Activated CD4-positive, alpha-beta T cell treated with anti-CD3 and anti-CD28 coated beads, Interleukin-2, amount 50 U/mL, for 48 hours (primary cell): ENCODE measurements around the gene RBFOX1.

Experiments
- DNase-seq, 2 experiments: peaks; one replicate each; pipeline ENCODE4 v3.0.0-alpha.2; 2020

Gene RBFOX1

GRCh38 chr16:7545251-7545650 is 212.6 kb downstream of the RBFOX1 start:
- no peak for DNase-seq

- DNase-seq, result no peak
Observed at GRCh38 chr16:7546948-7547347, 214.3 kb downstream of the RBFOX1 start.

- DNase-seq, result no peak
Observed at GRCh38 chr16:7547736-7548135, 215.1 kb downstream of the RBFOX1 start.

GRCh38 chr16:7548796-7549318 is 216.2 kb downstream of the RBFOX1 start:
- DNase-seq, result no peak

DNA sequence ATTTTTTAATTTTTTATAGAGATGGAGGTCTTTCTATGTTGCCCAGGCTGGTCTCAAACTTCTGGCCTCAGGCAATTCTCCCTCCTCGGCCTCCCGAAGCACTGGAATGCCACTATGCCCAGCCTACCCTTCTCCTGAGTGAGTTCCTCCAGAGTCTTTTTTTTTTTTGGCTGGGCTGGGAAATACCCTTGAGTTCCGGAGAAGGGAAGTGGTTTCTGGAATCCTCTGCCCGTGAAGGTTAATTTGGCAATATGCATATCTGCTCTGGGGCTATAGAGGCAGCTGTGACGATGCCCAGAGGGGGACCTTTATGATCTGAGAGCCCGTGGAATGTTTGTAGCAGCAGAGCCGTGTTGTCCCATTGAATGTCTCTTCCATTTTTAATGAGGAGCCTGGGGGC is 217.5 kb downstream of the RBFOX1 start:
- no peak for DNase-seq

DNA sequence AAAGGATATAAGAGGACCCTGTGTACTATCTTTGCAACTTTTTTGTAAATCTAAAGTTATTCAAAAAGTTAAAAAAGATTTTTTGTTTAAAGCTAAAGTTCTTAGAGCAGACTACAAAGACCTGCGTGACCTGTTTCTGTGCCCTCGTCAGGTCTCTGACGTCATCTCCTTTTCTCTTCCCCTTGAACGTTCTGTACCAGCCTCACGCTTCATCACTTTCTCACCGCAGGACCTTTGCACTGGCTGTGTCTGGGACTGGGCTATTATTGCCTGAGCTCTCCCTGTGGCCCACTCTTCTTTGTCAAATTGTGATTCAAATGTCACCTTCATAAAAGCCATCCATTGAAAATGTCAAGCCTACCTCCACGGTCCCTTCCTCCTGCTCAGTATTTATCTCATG is 222.8 kb downstream of the RBFOX1 start:
- no peak for DNase-seq

DNA sequence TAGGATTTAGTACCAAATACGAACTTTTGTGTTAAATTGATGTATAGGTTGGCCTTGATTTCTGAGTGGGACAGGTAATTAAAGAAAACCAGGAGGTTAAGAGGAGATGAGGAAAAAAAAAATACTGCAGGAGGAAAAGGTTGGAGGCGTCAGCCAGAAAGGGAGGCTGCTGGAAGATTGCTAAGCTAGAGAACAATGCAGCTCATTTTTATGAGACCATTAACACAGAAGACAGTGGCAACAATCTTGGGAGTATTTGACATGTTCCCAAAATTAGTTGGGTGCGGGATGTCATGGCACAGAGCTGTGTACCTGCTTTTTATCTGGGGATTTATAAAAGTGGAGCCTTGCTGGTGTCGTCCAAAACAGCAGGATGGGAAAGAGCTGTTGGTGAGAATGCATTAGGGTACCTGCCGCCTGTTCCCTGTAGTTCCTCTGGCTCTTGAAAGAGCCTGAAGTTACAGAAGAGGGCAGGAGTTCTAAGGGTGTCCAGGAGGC is 229.3 kb downstream of the RBFOX1 start:
- no peak for DNase-seq

DNA sequence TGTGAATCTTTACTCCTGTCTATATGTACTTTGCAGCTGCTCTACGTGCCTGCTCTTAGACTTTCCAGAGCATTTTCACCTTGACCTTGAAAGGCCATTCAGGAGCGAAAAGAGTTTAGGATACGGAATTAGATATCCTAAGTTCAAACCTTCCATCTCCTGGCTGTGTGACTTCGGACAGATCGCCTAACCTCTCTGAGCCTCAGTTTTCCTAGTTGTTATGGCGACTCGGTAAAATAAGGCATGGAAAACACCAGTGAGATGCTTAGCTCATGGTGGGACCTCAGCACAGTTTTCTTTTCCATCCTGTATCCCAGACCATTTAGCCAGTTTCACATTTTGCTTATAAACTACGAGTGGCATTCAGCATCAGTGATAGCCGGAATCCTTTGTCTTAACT is 233.7 kb downstream of the RBFOX1 start:
- no peak for DNase-seq

DNA sequence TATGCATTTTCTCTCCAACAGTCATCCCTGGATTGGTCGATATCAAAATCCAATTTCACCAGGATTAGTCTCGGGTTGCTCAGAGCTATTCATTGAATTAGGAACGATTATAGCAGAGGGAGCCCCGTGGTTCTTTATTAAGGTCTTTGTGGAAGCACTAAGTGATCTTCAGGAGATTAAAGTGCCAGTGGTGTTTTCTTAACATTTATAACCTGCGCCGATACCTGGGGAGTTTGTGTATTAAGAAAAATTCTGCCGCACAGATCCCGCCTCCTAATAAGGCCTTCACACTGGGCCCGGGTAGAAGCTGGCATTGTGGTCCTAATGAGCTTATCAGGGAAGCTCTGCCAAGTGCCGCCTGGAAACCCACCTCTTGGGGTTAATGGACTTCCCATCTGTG is 238.7 kb downstream of the RBFOX1 start:
- no peak for DNase-seq

- no peak for DNase-seq
Observed at GRCh38 chr16:7577588-7577987, 244.9 kb downstream of the RBFOX1 start.

- DNase-seq, result no peak
Observed at GRCh38 chr16:7579454-7579853, 246.8 kb downstream of the RBFOX1 start.

DNA sequence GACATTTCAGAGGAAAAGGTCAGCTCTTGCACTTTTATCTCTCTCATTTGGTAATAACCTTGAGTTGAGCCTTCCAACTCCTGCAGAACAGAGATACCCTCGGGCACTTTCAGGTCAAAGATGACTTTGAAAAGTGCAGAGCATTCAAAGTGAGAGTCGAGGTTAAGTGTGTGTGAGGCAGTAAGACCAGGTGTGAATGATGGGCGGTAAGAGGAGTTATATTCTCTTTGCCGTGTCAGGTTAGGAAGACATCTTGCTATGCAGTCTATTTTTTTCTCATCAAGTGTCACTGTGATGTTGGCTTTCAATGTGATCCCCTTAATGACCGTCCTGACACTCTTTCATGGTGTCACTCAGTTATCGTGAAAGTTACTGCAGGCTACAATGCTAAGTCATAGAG is 248.5 kb downstream of the RBFOX1 start:
- no peak for DNase-seq

- DNase-seq, result no peak
Observed at GRCh38 chr16:7583396-7583795, 250.8 kb downstream of the RBFOX1 start.

DNA sequence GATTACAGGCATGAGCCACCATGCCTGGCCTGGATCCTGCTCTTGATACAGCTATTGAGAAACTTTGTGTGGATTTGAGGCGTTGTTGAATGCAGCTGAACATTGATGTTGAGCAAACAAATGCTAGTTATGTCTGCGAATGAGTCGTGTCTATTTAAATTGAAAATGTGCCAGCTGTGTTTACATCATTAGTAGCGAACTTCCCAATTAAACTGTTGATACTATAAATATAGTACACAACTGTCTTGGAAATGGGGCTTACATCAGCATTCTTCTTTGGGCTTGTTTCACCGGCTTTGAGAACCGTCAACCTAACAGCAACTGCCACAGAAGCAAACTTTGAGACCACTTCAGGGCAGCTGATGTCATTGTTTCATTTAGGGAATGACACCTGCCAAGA is 251.9 kb downstream of the RBFOX1 start:
- no peak for DNase-seq

GRCh38 chr16:7585705-7586104 is 253.1 kb downstream of the RBFOX1 start:
- DNase-seq, result no peak

DNA sequence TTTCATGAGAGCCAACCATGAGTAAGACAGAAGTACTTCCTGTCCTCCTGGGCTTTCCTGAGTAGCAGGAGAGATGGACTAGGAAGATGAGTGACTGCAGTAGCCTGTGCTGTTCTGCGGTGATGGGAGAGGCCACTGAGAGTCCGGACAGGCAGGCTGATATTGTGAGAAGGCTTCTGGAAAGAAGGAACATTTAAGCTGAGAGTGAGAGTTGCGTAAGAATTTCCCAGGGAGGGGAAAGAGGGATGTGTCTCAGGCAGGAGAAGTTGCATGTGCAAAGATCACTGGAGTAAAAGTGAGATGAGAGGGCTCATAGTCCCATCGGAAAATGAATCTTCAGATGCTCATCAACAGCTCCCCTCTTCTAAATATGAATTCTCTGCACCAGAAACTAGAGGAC is 258.3 kb downstream of the RBFOX1 start:
- DNase-seq, result no peak

DNA sequence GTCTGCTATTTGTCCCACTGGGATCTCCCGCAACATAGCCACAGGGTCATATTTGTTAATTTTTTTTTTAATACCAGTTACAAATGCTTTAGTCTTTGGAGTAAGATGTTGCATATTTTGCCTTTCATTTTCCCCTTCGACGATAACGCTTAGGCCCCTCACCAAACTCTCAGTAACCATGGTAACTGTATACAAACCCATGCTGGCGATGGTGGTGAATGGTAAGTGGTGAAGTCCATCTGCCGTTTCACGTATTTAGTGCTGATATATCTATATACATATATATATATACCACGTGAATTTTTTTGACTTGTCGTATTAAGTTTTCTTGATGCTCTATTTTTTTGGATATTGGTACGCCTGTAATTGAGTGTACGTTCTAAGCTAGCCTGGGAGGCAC is 263.7 kb downstream of the RBFOX1 start:
- no peak for DNase-seq

DNA sequence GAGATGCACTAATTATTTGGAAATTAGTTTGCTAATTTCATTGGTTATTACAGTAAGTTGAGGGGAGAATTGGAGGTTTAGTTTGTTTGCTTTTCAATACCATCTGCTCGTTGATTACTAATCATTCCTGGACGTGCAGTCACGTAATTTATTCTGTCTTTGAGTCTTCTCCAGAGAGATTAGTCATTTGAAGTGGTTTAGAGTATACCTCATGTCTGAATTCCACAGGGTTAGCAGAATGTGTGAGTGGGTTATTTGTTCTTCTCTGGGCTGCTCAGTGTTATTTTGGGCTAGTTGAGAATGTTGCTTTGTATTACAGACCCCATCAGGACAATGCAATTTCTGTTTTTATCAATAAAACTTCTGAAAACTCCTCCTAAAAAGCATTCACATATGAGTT is 265.0 kb downstream of the RBFOX1 start:
- DNase-seq, result no peak

- no peak for DNase-seq
Observed at GRCh38 chr16:7601100-7601499, 268.5 kb downstream of the RBFOX1 start.

DNA sequence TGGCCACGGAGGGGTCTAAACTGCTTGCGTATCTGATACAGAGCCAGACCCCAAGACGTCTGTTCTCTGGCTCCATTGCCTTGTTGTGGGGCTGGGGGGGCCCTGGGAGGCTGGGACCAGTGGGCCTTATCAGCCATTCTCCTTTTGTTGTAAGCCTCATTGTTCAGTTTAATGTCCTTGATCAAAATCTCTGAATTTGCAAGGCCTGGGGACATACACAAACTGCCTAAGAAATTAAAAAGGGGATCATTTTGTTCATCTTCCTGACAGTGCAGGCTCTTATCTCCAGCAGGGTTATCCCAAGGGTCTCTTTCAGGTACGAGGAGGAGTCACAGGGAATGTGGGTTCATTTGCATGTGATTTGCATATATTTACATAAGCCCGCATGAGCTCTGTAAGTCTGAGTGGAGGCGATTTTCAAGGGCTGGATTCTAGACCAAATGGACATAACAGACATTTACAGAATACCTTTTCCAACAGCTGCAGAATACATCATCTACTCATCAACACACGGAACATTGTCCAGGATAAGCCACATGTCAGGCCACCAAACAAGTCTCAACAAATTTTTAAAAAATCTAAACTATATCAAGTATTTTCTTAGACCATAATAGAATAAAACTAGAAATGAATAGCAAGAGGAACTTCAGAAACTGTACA is 269.8 kb downstream of the RBFOX1 start:
- DNase-seq, result no peak

DNA sequence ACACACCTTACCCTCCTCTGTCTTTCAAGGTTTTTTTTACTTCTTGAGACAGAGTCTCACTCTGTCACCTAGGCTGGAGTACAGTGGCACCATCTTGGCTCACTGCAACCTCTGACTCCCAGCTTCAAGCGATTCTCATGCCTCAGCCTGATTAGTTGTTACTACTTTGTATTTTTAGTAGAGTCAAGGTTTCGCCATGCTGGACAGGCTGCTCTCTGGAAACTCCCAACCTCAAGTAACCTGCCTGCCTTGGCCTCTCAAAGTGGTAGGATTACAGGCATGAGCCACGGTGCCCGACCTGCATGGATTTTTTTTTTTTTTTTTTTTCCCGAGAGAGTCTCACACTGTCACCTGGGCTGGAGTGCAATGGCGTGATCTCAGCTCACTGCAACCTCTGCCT is 273.2 kb downstream of the RBFOX1 start:
- DNase-seq, result no peak

GRCh38 chr16:7612671-7613070 is 280.0 kb downstream of the RBFOX1 start:
- no peak for DNase-seq

DNA sequence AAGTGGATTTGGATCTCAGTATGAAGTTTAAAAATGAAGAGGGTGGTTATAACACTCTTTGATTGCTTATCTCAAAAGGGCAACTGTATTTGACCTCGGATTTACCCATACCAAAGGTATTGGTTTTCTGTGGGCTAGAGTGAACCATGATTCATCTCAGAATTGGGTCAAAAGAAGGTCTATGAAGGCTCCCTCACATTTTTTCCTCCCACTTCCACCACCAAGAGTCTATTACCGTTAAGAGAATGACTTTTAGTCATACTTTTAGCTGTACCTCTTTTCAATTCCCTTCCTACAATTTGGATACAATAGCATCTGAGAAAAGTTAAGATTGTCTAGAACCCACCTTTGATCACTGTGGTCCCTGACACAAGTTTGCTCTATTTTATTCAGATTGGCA is 280.9 kb downstream of the RBFOX1 start:
- DNase-seq, result no peak

GRCh38 chr16:7614021-7614795 is 281.6 kb downstream of the RBFOX1 start:
- no peak for DNase-seq
